HepG2 (cell line): ENCODE results near the gene EMILIN1. TPM values are rescaled to one million over a fixed set of nuclear protein-coding genes. Genes with fewer than 3 reads are reported as not detected.

Experiments
- EEA1 ChIP-seq: sonication (generic); formaldehyde crosslinking; IDR thresholded peaks from 2 replicates; pipeline ENCODE4 v1.5.1; 2020; ENCODE audit warnings: mild to moderate bottlenecking, missing genetic modification reagents, borderline replicate concordance
- GATA4 ChIP-seq: sonication (generic); IDR thresholded peaks from 2 replicates; pipeline ENCODE4 v1.6.1; 2016; ENCODE audit warnings: antibody characterized with exemption, low read depth, borderline replicate concordance
- HIVEP1 ChIP-seq: sonication (generic); formaldehyde crosslinking; IDR thresholded peaks from 2 replicates; pipeline ENCODE4 v1.4.0; 2020; ENCODE audit warnings: mild to moderate bottlenecking, missing genetic modification reagents
- PLRG1 ChIP-seq: fragments of 450-650 bp; conservative IDR thresholded peaks from 2 replicates; pipeline ENCODE4 v1.6.1; 2016
- ZC3H4 ChIP-seq: sonication (generic); formaldehyde crosslinking; IDR thresholded peaks from 2 replicates; pipeline ENCODE4 v1.4.0; 2020; ENCODE audit warnings: missing genetic modification reagents, borderline replicate concordance
- polyA plus RNA-seq, 8 experiments: library from polyadenylated mRNA; depleted of rRNA in 3 of 8; stranded (reverse) in 7 of 8; unstranded in 1 of 8; fragments of >200 nt; fragmentation: Illumina TruSeq in 4 of 8; extraction: Trizol in 4 of 8; gene quantifications; 2 replicates each; pipeline versions ENCODE4 v1.2.1 to v1.2.3, GENCODE V29; 2011 to 2016; ENCODE audit warnings: low read depth in 4 of 8, missing spikeins in 1 of 8, mixed read lengths in 1 of 8; ENCODE audit not compliant: insufficient read depth in 1 of 8
- total RNA-seq, 5 experiments: library from RNA; depleted of rRNA; stranded (reverse); fragments of >200 nt; fragmentation: Illumina TruSeq; extraction: Trizol; gene quantifications; 2 replicates each; pipeline ENCODE4 v1.2.3, GENCODE V29; 2016; ENCODE audit warnings: low read depth in 1 of 5
- TF ChIP-seq, protein P1 (sequence below), 2 experiments: fragments of 450-650 bp in 1 of 2; sonication (generic) in 1 of 2; formaldehyde crosslinking in 1 of 2; IDR thresholded peaks; 2 replicates each; pipeline versions ENCODE4 v1.6.1 to v1.8.0; 2016 to 2022; ENCODE audit warnings: antibody characterized with exemption in 1 of 2, mild to moderate bottlenecking in 1 of 2, missing genetic modification reagents in 1 of 2
- TF ChIP-seq, protein P2 (sequence below): fragments of 450-650 bp; IDR thresholded peaks from 2 replicates; pipeline ENCODE4 v1.6.1; 2017; ENCODE audit warnings: mild to moderate bottlenecking
- TF ChIP-seq, protein P3 (sequence below): sonication (generic); formaldehyde crosslinking; IDR thresholded peaks from 2 replicates; pipeline ENCODE4 v1.5.1; 2020; ENCODE audit warnings: mild to moderate bottlenecking, missing genetic modification reagents, borderline replicate concordance

EMILIN1 gene
- total and polyA plus RNA-seq, 2 of the 13 experiments (the other 11 are each of a cell fraction or from before 2014, with no cell fraction given), result 8.1 to 9.7 TPM

DNA sequence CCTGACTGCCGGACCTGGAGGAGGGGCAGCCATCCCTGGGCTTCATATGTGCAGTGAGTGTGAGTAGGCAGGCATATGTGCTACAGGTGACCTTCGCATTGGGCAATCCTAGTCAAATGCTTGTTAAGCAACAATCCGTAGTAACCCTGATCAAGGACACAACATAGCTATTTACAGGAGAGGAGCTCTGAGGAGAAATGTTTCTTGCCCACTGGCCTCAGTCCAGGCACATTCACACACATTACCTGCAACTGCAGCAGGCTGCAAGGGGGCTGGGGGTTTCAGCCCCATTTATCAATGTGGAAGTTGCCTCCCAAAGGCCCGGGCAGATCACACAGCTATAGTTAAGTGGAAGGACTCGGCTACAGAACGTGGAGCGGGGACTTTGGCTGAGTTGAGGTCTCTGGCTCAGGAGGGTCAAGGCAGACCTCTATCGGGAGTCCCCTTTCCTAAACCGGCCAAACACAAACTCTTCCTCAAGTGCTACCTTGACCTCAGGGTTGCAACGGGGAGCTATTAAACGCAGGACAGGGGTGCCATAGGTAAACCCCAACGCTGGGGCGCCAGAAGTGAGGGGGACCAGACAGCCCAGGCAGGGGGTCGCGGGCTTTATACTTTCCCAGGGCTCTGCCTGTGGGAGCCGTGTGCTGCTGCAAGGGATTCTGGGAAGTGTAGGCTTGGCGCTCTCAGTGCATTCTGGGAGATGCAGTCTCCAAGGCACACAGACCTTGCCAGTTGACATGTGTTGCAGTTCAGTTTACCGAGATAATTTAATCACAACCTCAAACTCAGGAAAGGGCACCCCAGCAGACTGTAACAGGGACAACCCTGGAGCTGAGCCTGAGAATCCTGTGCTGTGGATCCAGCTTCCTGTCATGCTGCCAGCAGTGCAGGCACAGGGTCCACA lies 17.6 kb downstream of the EMILIN1 start (continued):
- TF ChIP-seq EEA1 (CRISPR knock-in tag) (no peak), HIVEP1 (CRISPR knock-in tag) (peak; percentile 68; the same call in 1 of the 2 replicates), GATA4 (peak; percentile 67), PLRG1 (no peak), ZC3H4 (peak; percentile 73)
- TF ChIP-seq, protein P1, sequence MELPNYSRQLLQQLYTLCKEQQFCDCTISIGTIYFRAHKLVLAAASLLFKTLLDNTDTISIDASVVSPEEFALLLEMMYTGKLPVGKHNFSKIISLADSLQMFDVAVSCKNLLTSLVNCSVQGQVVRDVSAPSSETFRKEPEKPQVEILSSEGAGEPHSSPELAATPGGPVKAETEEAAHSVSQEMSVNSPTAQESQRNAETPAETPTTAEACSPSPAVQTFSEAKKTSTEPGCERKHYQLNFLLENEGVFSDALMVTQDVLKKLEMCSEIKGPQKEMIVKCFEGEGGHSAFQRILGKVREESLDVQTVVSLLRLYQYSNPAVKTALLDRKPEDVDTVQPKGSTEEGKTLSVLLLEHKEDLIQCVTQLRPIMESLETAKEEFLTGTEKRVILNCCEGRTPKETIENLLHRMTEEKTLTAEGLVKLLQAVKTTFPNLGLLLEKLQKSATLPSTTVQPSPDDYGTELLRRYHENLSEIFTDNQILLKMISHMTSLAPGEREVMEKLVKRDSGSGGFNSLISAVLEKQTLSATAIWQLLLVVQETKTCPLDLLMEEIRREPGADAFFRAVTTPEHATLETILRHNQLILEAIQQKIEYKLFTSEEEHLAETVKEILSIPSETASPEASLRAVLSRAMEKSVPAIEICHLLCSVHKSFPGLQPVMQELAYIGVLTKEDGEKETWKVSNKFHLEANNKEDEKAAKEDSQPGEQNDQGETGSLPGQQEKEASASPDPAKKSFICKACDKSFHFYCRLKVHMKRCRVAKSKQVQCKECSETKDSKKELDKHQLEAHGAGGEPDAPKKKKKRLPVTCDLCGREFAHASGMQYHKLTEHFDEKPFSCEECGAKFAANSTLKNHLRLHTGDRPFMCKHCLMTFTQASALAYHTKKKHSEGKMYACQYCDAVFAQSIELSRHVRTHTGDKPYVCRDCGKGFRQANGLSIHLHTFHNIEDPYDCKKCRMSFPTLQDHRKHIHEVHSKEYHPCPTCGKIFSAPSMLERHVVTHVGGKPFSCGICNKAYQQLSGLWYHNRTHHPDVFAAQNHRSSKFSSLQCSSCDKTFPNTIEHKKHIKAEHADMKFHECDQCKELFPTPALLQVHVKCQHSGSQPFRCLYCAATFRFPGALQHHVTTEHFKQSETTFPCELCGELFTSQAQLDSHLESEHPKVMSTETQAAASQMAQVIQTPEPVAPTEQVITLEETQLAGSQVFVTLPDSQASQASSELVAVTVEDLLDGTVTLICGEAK (IDR thresholded peaks at IDR 0.05), result no peak
- TF ChIP-seq, protein P1 (CRISPR knock-in tag; IDR thresholded peaks at IDR 0.05), result peak; percentile 73; the same call in 1 of the 2 replicates
- TF ChIP-seq, protein P2, sequence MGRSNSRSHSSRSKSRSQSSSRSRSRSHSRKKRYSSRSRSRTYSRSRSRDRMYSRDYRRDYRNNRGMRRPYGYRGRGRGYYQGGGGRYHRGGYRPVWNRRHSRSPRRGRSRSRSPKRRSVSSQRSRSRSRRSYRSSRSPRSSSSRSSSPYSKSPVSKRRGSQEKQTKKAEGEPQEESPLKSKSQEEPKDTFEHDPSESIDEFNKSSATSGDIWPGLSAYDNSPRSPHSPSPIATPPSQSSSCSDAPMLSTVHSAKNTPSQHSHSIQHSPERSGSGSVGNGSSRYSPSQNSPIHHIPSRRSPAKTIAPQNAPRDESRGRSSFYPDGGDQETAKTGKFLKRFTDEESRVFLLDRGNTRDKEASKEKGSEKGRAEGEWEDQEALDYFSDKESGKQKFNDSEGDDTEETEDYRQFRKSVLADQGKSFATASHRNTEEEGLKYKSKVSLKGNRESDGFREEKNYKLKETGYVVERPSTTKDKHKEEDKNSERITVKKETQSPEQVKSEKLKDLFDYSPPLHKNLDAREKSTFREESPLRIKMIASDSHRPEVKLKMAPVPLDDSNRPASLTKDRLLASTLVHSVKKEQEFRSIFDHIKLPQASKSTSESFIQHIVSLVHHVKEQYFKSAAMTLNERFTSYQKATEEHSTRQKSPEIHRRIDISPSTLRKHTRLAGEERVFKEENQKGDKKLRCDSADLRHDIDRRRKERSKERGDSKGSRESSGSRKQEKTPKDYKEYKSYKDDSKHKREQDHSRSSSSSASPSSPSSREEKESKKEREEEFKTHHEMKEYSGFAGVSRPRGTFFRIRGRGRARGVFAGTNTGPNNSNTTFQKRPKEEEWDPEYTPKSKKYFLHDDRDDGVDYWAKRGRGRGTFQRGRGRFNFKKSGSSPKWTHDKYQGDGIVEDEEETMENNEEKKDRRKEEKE, result no peak
- TF ChIP-seq, protein P3, sequence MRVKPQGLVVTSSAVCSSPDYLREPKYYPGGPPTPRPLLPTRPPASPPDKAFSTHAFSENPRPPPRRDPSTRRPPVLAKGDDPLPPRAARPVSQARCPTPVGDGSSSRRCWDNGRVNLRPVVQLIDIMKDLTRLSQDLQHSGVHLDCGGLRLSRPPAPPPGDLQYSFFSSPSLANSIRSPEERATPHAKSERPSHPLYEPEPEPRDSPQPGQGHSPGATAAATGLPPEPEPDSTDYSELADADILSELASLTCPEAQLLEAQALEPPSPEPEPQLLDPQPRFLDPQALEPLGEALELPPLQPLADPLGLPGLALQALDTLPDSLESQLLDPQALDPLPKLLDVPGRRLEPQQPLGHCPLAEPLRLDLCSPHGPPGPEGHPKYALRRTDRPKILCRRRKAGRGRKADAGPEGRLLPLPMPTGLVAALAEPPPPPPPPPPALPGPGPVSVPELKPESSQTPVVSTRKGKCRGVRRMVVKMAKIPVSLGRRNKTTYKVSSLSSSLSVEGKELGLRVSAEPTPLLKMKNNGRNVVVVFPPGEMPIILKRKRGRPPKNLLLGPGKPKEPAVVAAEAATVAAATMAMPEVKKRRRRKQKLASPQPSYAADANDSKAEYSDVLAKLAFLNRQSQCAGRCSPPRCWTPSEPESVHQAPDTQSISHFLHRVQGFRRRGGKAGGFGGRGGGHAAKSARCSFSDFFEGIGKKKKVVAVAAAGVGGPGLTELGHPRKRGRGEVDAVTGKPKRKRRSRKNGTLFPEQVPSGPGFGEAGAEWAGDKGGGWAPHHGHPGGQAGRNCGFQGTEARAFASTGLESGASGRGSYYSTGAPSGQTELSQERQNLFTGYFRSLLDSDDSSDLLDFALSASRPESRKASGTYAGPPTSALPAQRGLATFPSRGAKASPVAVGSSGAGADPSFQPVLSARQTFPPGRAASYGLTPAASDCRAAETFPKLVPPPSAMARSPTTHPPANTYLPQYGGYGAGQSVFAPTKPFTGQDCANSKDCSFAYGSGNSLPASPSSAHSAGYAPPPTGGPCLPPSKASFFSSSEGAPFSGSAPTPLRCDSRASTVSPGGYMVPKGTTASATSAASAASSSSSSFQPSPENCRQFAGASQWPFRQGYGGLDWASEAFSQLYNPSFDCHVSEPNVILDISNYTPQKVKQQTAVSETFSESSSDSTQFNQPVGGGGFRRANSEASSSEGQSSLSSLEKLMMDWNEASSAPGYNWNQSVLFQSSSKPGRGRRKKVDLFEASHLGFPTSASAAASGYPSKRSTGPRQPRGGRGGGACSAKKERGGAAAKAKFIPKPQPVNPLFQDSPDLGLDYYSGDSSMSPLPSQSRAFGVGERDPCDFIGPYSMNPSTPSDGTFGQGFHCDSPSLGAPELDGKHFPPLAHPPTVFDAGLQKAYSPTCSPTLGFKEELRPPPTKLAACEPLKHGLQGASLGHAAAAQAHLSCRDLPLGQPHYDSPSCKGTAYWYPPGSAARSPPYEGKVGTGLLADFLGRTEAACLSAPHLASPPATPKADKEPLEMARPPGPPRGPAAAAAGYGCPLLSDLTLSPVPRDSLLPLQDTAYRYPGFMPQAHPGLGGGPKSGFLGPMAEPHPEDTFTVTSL (CRISPR knock-in tag), result peak; percentile 85; the same call in 1 of the 2 replicates
